SK-MEL-5 (cell line): Measurements from ENCODE around the gene P3H2. TPM values are rescaled to one million over a fixed set of nuclear protein-coding genes. Genes with fewer than 3 reads are reported as not detected.

Experiments used
- DNase-seq: peaks from one replicate; pipeline ENCODE4 v3.0.0-alpha.2; 2016; ENCODE audit warnings: low read depth, low spot score
- in situ Hi-C: cut with HindIII; loops from 2 replicates; pipeline ENCODE4 v1.10.0; 2016; ENCODE audit warnings: low sequenced_read_pairs, high pct_unique_total_duplicates, low pct_unique_long_range_greater_than_20kb
- total RNA-seq: library from RNA; depleted of rRNA; stranded (reverse); fragments of >200 nt; shearing (Covaris generic); gene quantifications from 2 replicates; pipeline ENCODE4 v1.2.3, GENCODE V29; 2014

The P3H2 gene
- total RNA-seq, 1 experiment from 2014 or later: 17.5 TPM

- no peak for DNase-seq
- in situ Hi-C loops: no loop called here
These were observed 79.2 kb downstream of the P3H2 start for GRCh38 chr3:190041333-190042041.

GRCh38 chr3:190040145-190040544 is 80.6 kb downstream of the P3H2 start:
- in situ Hi-C loops: no loop called here
- DNase-seq: no peak

- peak; percentile 22 for DNase-seq
- in situ Hi-C loops: no loop called here
These were observed 82.4 kb downstream of the P3H2 start for GRCh38 chr3:190038050-190038933.

GRCh38 chr3:190036631-190037030 is 84.1 kb downstream of the P3H2 start:
- no peak for DNase-seq
- in situ Hi-C loops: no loop called here

GRCh38 chr3:190034446-190034845 is 86.3 kb downstream of the P3H2 start:
- DNase-seq: no peak
- in situ Hi-C loops: no loop called here

- DNase-seq: peak; percentile 10
- in situ Hi-C loops: no loop called here
These were observed 87.8 kb downstream of the P3H2 start for GRCh38 chr3:190032923-190033322.

GRCh38 chr3:190031887-190032752 is 88.6 kb downstream of the P3H2 start:
- in situ Hi-C loops: no loop called here
- DNase-seq: no peak

- in situ Hi-C loops: no loop called here
- no peak for DNase-seq
These were observed 93.6 kb downstream of the P3H2 start for GRCh38 chr3:190027116-190027515.

GRCh38 chr3:190026154-190026553 is 94.5 kb downstream of the P3H2 start:
- no peak for DNase-seq
- in situ Hi-C loops: no loop called here

- no peak for DNase-seq
- in situ Hi-C loops: no loop called here
These were observed 95.8 kb downstream of the P3H2 start for GRCh38 chr3:190024912-190025311.

GRCh38 chr3:190019844-190020243 is 100.9 kb downstream of the P3H2 start:
- in situ Hi-C loops: no loop called here
- DNase-seq: no peak

- in situ Hi-C loops: no loop called here
- DNase-seq: no peak
These were observed 101.7 kb downstream of the P3H2 start for GRCh38 chr3:190019006-190019405.

- DNase-seq: no peak
- in situ Hi-C loops: no loop called here
These were observed 102.2 kb downstream of the P3H2 start for GRCh38 chr3:190018460-190018859.

GRCh38 chr3:190017521-190018288 is 103.0 kb downstream of the P3H2 start:
- in situ Hi-C loops: no loop called here
- peak; percentile 82 for DNase-seq

- in situ Hi-C loops: no loop called here
- DNase-seq: no peak
These were observed 103.7 kb downstream of the P3H2 start for GRCh38 chr3:190016966-190017365.

GRCh38 chr3:190014940-190015339 is 105.8 kb downstream of the P3H2 start:
- DNase-seq: no peak
- in situ Hi-C loops: no loop called here
